22Rv1 (cell line): ENCODE results near the gene C13orf42.

Source experiments
- H3K27ac ChIP-seq: fragments of 450-650 bp; 2 replicates; pipeline ENCODE4 v1.5.1; 2017
- CTCF ChIP-seq: fragments of 450-650 bp; IDR thresholded peaks from 2 replicates; pipeline ENCODE4 v1.5.1; 2017; ENCODE audit warnings: mild to moderate bottlenecking
- ZFX ChIP-seq: fragments of 450-650 bp; IDR thresholded peaks from 2 replicates; pipeline ENCODE4 v1.6.1; 2017; ENCODE audit warnings: antibody characterized with exemption, borderline replicate concordance

The C13orf42 gene

GRCh38 chr13:51111174-51111573, at the start of gene C13orf42:
Gene C13orf42, minus strand, starts transcription at chr13:51111274. Its CDS starts 65 bp downstream, at chr13:51111209.
- TF ChIP-seq ZFX (no peak), CTCF (no peak)
- H3K27ac ChIP-seq, result no peak within 1 kb of the TSS

GRCh38 chr13:51158880-51159518, 47.9 kb upstream of the C13orf42 start:
- no peak overlapping the region for H3K27ac ChIP-seq
- TF ChIP-seq ZFX, result no peak
- TF ChIP-seq CTCF, result no peak

- TF ChIP-seq CTCF (no peak), ZFX (no peak)
- H3K27ac ChIP-seq, result no peak overlapping the region
These were observed 47.3 kb upstream of the C13orf42 start for GRCh38 chr13:51158365-51158764.

- TF ChIP-seq ZFX (no peak), CTCF (no peak)
- H3K27ac ChIP-seq, result no peak overlapping the region
These were observed 45.6 kb upstream of the C13orf42 start for GRCh38 chr13:51156648-51157047.

- H3K27ac ChIP-seq, result no peak overlapping the region
- TF ChIP-seq ZFX (no peak), CTCF (no peak)
These were observed 44.9 kb upstream of the C13orf42 start for GRCh38 chr13:51155776-51156515.

- TF ChIP-seq CTCF (no peak), ZFX (no peak)
- no peak overlapping the region for H3K27ac ChIP-seq
These were observed 44.1 kb upstream of the C13orf42 start for GRCh38 chr13:51155161-51155560.

GRCh38 chr13:51154029-51154555, 43.0 kb upstream of the C13orf42 start:
- no peak overlapping the region for H3K27ac ChIP-seq
- no peak for TF ChIP-seq CTCF
- no peak for TF ChIP-seq ZFX
